Activated T-helper 9 cell treated with anti-CD3 and anti-CD28 coated beads, Interleukin-2, amount 50 U/mL, for 16 hours (primary cell): ENCODE measurements around the gene EFCAB13.

ENCODE experiments used
- DNase-seq: peaks from one replicate; pipeline ENCODE4 v3.0.0-alpha.2; 2020; ENCODE audit warnings: low read depth

The EFCAB13 gene, protein sequence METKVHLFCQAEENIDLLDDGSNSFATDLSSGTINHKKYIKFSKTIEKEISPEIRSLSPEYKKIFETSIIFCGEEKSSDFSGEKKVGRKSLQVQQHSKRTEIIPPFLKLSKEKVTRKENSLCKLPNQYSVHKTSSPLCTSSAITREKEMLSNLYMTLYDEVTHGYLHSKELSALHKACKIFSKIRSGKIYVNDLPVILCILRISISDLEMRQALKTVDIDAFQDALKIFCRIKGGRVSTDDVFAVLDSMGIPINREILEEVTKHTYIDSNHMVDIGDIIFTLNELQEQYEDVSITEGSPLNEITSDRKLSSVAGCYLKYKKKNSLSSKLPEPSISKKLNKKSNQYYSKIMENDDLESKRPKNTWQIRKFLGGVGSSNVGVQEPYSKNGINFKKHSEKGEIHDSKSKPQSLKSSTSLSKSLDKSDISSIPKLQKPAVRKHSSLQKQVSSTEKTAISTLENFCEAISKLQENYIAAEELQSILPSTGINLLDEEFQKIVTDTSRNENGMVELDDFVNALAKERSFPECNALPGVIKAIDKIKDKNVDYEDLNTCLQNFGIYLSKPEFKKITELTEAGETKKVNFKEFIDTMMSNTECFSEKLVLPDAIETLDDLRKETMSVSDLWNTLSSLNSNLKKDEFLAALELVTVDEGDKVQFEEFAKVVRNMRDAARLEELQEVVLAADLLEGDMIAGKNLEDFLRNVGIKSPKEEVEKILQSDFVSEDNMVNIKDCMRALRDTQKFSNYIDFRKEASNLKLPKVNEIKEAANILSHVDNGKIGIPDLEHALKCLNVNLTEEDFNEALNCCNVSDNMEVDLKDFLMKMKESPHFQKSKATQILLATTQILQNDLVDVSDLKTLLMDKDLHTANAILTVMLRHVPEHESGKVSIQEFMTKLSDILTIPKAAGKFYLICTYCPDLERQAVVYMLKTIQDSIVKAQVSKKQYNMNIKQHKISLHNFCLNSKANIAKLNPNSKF

DNA sequence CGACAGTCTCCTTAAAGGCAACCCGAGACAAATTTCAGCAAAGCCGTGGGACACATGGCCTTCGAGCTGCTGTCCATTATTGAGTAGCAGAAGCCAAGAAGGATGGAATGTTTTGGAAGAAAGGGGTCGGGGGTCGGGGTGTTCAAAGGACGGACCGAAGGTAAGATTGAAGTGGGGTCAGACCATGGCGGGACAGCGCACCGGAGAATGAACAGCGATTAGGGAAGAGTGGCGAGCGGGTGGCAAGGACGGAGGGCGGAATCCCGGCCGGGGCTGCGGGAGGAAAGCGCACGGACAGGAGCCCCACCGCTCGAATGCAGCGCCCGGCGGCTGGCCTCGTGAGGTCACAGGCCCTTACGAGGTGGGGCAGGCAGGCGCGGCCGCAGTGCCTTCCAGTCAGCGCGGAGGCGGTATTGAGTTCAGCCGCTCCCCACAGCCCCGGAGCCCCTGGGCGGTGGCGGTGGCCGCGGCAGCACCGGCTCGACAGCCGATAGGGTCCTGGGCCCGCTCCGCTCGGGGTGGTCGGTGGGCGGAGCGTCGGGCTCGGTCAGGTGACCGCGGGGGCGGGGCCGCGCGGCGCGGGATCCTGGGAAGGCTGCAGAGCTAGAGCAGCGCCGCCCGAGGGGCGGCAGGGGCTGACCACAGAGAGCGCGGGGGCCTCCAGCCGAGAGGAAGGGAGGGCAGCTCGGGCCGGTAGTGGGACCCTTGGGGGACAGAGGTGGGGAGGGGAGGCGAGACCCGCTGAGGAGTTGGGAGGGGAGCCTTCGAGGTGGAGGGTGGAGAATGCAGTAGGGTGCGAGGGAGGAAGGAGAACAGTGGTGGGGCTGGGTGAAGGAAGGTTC is at the start of gene EFCAB13:
EFCAB13 (plus strand) TSS at position 574 of the 842 bp plus-strand sequence. CDS start 4,399 bp downstream, outside the sequence.
- DNase-seq: peak; percentile 61

GRCh38 chr17:47274319-47275069 is 49.3 kb upstream of the EFCAB13 start:
- DNase-seq: no peak

DNA sequence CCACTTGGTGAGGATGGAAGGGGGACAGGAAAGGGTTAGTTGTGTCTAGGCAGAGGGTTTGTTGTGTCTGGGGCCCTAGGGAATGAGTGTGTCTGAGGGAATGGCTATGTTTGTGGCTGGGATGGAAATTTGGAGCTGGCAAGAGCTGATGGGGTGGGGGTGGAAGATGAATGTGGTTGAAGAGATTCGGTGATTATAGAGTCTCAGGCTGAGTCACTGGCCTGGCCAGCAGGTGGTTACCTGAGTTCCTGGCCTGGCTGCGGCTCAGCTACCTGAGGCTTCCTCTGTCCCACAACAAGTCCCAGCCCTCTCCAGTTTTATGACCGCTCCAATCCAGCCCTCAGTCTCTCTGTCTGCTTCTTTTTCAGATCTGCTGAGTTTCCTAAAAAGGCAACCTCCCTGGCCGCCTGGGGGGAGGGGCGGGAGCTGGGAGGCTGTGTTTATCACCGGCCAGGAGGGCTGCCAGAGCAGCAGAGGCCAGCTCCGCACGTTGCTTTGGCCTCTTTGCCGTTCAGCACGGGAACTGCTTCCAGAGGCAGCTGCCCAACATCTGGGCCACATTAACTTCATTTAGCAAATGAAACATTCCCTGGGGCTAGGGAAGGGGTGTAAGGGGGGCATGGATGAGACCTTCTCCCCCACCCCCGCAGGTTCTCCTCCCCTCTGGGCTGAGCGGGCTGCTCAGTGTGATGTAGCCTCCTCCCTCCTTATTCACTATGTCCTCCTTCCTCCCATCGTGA is 48.3 kb upstream of the EFCAB13 start:
- no peak for DNase-seq

GRCh38 chr17:47276444-47276843 is 47.3 kb upstream of the EFCAB13 start:
- no peak for DNase-seq

DNA sequence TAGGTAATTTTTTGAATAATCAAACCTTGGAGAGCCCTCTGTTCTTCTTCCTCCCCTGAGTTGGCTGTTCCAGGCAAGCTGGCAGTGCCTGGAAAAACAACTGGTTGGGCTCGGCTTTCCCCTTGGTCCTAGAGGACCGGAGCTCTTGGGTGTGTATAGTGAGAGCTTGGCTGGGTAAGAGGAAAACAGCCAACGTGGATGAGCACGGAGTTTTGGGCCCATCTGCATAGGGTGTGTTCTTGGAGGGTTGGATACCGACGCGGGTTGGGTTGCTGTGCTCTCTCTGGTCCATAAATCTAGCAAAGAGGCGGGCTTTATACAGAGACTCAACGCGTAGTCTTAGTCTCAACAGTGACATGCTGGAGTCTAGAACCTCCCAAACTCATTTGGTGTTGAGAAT is 46.9 kb upstream of the EFCAB13 start:
- no peak for DNase-seq

- DNase-seq: no peak
Measured at GRCh38 chr17:47277921-47278320, 45.8 kb upstream of the EFCAB13 start.

- DNase-seq: no peak
Measured at GRCh38 chr17:47278561-47278960, 45.2 kb upstream of the EFCAB13 start.

GRCh38 chr17:47279062-47279801 is 44.5 kb upstream of the EFCAB13 start:
- DNase-seq: no peak

DNA sequence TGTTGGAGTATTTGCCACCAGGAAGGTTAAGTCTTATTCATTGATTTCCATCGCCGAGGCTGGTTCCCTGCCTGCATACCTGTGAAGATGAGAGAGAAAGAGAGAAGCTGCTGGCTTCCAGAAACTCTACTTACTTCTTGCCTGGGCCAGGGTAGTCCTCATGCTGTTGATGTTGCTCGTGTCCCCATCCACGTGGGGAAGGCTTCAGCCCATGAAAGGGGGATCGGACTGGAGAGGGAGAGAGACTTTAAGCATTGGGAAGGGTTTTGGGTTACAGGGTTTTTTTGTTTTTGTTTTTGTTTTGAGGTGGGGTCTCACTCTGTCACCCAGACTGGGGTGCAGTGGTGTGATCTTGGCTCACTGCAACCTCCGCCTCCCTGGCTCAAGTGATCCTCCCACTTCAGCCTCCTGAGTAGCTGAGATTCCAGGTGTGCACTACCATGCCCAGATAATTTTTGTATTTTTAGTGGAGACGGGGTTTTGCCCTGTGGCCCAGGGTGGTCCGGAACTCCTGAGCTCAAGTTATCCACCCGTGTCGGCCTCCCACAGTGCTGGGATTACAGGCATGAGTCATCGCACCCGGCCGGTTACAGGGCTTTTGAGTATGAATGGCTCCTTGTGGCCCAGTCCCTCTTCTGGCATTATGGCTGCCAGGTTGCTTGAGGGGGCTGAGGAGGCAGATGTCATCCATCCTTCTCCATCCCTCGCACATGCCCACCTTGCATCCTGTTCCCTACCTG is 43.5 kb upstream of the EFCAB13 start:
- DNase-seq: no peak

DNA sequence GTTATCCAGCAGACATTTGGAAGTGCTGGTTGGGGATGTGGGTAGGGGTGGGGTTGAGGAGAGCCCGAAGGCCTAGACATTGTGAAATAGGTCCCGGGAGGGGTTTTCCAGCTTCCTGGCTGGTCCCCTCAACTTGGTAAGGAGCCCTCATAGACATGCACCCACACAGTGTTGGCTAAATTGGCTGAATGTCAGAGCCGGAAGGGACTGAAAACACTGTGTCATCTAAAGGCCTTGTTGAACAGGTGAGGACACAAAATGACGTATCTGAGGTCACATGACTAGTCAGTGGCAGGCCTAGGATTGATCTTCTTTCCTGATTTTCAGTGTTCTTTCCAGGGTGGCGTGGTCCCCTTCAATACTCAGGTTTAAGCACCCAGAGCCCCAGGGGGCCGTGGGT is 42.5 kb upstream of the EFCAB13 start:
- no peak for DNase-seq

- DNase-seq: no peak
Measured at GRCh38 chr17:47285003-47285402, 38.8 kb upstream of the EFCAB13 start.

DNA sequence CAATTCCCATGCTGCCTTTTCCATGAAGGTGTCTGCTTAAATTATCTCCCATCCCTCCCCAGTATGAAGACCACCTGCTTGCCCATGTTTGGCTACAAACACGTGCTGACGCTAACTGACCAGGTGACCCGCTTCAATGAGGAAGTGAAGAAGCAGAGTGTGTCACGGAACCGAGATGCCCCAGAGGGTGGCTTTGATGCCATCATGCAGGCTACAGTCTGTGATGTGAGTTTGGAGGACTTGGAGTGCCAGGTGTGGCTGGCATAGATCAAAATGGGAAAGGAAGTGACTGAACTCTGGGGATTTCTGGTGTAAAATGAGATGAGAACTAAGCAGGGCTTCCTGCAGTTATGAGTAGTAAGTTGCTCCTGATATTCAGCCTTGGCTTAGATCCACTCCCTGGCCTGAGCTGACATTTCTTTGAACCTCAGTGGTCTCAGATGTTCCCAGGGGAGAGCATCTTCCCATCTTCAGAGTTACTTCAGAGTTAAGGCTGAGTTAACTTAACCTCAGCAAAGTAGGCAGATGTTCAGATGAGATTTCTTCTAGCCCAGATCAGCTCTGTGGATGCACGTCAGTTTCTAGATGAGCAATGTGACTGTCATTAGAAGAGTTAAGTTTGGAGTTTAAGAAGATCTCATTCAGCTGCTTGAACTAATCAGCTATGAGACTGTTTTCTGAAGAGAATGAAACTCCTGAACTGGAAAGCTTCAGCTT is 37.4 kb upstream of the EFCAB13 start:
- no peak for DNase-seq

- DNase-seq: no peak
Measured at GRCh38 chr17:47287068-47287467, 36.7 kb upstream of the EFCAB13 start.

- DNase-seq: no peak
Measured at GRCh38 chr17:47287639-47288038, 36.1 kb upstream of the EFCAB13 start.

DNA sequence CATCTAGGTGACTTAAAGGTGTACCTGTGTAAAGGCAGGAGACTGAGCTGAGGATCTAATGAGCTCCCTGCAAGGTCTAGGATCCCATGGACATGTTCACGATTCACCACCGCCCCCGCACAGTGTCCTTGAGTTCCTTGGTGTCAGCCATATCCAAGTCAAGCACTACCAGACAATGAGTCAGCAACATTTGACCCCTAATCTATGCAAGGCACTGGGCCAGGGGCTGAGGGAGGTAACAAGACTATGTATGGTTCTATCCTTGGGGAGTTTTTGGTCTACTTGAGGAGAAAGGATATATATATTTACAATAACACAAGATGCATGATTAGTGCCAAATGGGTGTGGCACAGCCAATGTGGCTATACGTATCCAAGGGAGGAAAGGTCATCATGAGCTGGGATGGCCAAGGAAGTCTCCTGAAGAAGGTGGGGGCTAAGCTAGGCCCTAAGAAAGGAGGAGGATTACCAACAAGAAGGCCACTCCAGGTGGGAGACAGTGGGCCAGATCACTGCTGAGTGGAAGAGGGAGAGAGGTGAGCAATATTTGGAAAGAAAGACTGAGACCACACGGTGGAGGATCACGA is 35.1 kb upstream of the EFCAB13 start:
- DNase-seq: no peak

DNA sequence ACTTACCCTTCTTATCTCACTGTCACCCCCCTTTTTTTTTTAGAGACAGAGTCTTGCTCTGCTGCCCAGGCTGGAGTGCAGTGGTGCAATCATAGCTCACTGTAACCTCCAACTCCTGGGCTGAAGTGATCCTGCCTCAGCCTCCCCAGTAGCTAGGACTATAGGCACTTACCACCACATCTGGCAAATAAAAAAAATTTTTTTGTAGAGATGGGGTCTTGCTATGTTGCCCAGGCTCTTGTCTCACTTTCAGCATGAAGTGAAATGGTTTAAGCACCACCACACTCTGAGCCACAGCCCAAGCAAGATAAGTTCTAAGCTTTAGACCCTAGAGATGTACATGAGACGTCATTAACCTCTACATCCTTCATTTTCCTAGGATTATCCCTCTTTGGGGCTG is 34.5 kb upstream of the EFCAB13 start:
- no peak for DNase-seq

DNA sequence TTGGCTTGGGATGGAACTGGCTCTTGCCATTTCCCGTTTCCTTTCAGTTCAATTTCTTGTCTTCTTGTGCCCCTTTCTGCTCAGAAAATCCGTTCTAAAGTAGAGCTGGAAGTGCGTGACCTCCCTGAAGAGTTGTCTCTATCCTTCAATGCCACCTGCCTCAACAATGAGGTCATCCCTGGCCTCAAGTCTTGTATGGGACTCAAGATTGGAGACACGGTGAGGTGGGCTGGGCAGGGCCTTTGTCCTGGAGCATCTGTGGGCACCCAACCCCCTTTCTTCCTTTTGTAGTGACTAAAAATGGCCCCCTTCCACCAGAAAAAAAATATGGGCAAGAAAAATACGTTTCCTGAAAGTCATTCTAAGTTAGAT is 32.9 kb upstream of the EFCAB13 start:
- DNase-seq: no peak

DNA sequence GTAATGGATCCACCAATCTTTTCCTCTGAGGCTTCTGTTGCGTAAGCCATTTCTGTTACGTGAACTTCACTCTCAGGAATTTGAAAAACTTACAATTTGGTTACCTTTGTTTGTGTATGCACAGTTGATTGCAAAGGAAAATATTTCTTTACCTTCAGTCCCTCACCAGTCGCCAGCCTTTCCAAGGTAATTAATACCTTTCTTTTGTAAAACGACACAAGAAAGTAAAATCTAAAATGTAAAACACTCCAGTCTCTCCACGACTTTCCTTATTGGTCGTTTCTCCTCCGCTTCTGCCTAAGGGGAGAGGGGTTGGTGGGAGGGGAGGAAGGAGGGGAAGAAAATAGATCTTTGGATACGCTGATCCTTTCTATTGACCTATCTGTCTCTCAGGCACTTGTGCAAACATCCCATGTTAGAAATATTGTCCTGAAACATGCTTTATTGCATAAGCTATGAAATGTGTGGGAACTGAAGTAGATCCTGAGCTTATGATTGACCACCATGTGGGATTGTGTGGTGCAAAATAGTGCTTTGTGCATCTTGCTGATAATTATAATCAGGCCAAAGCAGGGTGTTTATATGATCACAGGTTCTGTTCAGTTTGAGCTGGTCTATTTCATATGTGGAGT is 32.4 kb upstream of the EFCAB13 start:
- no peak for DNase-seq
